Measurements from ENCODE around the gene CBFB.

Gene CBFB

DNA sequence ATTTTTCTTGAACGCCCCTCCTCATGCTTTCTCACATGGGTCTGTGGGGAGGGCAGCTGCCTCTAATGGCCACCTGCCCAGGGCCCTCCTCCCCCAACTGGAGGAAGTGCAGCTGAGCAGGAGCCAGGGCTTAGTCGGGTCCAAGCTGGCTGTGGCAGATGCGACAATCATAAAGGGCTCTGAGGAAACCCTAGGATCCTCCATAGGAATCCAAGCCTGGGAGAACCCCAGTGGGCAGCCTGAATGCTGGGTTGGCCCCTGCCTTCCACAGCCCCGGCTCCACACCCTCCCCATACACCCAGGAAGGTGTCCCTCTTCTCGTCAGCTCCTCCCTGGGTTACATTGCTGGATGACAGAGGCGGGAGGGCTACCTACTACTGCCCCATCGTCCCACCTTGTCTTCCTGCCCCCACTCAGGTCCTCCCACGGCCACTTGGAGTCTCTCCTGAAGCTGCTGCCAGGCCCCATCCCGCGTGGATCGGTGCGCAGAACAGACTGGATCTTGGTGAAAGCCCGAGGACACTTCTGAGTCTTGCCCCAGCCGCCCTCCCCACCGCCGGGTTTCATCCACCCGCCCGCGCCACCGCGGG, 15.6 kb upstream of the CBFB start:
- Mint-ChIP-seq H3K4me3 (peak overlapping the region; percentile 76), H3K27ac (peak overlapping the region; percentile 83), H3K4me1 (peaks cover 30% of the 10 kb centered on the region), H3K9me3 (no peaks in the 10 kb centered on the region), H3K36me3 (peaks cover 4% of the 10 kb centered on the region)
- DNase-seq (ENCODE audit: low spot score in 2 of 2), result no peak
- ATAC-seq, result peak; percentile 1

DNA sequence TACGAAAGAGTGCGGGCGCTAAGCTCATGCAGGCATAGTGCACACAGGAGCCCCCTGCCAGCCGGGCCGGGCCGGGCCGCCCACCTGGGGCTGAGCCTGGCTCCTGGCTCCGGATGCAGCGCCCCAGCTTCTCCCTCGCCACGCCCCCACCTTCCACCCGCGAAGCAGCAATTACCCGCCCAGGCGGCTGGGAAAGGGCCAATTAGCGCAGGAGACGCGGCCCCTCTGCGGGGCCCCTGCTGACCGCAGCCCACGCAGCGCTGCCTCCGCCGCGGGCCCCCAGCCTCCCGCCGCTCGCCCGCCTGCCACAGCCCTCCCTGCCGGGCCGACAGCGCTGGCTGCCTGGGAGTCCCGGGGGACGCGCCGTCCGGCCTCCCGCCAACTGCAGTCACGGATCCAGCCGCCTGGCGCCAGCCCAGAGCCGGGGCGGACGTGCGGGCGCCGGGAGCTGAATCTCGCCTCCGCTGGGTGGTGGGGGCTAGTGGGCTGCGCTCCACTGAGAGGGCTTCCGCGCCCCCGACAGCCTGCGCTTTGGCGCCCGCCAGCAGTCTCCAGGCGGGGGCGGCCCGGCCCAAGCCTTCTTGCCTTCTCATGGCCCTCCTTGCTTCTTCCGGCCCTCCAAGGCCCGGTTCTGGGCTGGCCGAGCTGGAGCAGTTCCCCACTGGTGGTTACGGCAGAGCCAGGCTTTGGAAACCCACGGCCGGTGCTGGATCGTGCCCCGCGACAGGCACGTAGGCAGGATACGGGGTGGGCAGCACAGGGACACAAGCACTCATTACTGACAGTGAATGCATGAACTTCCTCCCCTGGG, 14.9 kb upstream of the CBFB start:
- peak overlapping the region; percentile 76 for H3K4me3 Mint-ChIP-seq
- peaks cover 4% of the 10 kb centered on the region for H3K36me3 Mint-ChIP-seq
- DNase-seq (ENCODE audit: low spot score in 2 of 2) (peak; percentile 69 to 89), ATAC-seq (peak; percentile 72)
- H3K4me1 Mint-ChIP-seq, result peaks cover 30% of the 10 kb centered on the region
- peak overlapping the region; percentile 89 for H3K27ac Mint-ChIP-seq
- H3K9me3 Mint-ChIP-seq, result no peaks in the 10 kb centered on the region

DNA sequence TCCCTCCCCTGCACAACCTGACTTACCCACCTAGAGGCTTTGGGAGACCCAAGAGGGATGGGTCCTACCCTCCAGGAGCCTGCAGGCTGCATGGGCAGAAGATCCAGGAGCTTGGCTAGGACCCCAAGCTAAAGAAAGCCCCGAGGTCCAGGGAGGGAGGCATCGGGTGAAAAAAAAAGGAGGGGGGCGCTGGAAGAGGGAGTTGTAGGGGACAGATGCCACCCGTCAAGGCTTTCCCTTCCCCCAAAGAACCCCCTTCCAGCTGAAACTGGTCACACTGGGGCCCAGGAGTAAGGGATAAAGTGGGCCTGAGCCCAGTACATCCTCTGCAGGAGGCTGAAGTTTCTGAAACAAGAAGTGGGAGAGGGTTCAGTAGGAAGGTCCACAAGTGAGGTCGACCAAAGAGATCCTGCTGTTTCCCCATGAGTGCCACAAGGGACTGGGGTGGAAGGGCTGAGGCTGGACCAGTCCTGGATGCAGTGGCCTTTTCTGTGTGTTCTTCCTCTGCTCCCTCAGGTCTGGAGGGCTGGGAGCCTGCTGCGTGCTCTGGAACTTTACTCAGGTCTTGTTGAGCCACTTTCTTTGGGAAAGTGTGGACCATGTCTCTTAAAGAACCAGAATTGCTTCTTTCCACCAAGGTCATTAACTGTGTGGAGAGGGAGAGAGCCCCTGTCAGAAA, 14.2 kb upstream of the CBFB start:
- Mint-ChIP-seq H3K36me3 (peaks cover 4% of the 10 kb centered on the region), H3K27ac (peak overlapping the region; percentile 89), H3K4me1 (peaks cover 23% of the 10 kb centered on the region), H3K9me3 (no peaks in the 10 kb centered on the region), H3K4me3 (peak overlapping the region; percentile 76)
- DNase-seq (ENCODE audit: low spot score in 2 of 2) (no peak), ATAC-seq (no peak)

DNA sequence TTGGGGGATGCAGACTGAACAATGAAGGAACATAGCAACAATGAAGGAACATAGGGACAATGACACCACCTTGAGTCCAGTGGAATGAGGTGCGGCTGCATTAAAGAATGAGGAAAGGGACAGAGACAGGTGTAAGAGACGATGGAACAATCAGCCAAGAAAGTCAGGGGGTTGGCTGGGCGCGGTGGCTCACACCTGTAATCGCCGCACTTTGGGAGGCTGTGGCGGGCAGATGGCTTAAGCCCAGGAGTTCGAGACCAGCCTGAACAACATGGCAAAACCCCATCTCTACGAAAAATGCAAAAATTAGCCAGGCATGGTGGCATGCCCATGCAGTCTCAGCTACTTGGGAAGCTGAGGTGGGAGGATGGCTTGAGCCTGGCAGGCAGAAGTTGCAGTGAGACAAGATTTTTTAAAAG, 13.6 kb upstream of the CBFB start:
- no peaks in the 10 kb centered on the region for H3K9me3 Mint-ChIP-seq
- ATAC-seq (no peak), DNase-seq (ENCODE audit: low spot score in 2 of 2) (no peak)
- H3K4me3 Mint-ChIP-seq, result peak overlapping the region; percentile 76
- H3K36me3 Mint-ChIP-seq, result peaks cover 4% of the 10 kb centered on the region
- H3K4me1 Mint-ChIP-seq, result peaks cover 22% of the 10 kb centered on the region
- peak overlapping the region; percentile 89 for H3K27ac Mint-ChIP-seq

DNA sequence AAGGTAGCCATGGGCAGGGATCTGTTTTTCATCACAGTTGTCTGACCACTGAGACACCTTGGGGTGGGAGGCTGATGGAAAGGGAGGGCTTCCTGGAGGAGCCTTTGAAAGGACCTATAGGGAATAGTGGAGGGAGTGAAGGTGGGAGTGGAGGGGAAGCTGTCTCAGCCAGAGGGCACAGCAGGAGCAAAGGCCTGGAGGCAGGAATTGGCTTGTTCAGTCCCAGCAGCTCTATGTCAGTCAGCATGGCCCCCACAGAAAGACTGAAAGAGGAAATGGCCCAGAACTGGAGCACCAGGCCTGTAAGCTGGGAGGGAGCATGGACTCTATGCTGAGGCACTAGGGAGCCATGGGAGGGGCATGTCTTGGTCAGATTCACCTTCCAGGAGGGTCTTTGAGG, 12.8 kb upstream of the CBFB start:
- no peaks in the 10 kb centered on the region for H3K9me3 Mint-ChIP-seq
- H3K27ac Mint-ChIP-seq, result peak overlapping the region; percentile 59
- peaks cover 22% of the 10 kb centered on the region for H3K4me1 Mint-ChIP-seq
- no peak overlapping the region for H3K4me3 Mint-ChIP-seq
- no peak for DNase-seq (ENCODE audit: low spot score in 2 of 2)
- no peak for ATAC-seq
- H3K36me3 Mint-ChIP-seq, result peaks cover 4% of the 10 kb centered on the region

DNA sequence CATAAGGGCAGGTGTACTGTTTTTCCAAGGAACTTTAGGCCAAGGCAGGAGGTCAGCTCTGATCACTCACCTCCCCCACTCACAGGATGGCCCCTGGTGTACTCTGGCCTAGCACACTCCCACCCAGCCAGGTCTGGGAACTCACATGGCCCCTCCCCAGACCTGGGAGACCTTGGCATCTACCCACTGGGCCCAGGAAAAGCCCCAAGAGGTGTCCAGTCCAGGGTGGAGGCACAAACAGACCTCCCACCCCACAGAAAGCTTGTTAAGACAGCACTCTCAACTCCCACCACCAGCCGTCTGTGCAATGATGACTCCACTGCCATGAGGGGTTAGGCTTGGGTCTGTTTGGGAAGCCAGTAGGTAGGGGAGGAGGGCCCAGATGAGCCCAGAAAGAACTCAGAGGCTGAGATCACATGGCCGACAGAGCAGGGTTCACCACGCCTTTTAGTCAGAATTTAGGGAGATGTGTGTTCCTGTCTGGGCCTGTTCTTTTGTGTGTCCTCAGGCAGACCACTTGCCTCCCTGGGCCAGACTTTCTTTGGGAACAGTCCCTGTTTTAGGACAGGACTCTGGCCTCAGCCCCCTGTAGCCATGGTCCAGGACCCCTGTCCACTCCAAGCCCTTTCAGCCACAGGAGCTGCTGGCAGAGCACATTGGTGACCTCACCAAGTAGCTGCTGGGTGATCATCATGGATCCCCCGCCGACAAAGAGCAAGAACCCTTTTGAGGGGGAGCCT, 12.1 kb upstream of the CBFB start:
- DNase-seq (ENCODE audit: low spot score in 2 of 2) (no peak), ATAC-seq (no peak)
- Mint-ChIP-seq H3K4me1 (peaks cover 22% of the 10 kb centered on the region), H3K36me3 (peaks cover 4% of the 10 kb centered on the region), H3K4me3 (no peak overlapping the region), H3K9me3 (no peaks in the 10 kb centered on the region), H3K27ac (peak overlapping the region; percentile 59)

DNA sequence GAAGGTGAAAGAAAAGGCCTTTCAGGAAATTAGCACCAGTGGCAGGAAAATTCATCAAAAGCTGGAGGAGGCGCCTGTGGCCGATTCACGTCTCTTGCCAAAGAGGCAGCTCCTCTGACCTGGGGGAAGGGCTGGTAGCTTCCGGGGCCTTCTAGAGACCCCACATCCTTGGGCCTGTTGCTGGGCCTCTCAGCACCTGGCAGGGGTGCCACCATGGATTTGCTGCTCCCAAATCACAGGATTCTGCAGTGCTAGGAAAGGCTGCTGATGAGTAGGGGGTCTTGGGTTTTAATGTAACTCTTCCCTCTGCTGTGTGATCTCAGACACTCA, 11.6 kb upstream of the CBFB start:
- peaks cover 4% of the 10 kb centered on the region for H3K36me3 Mint-ChIP-seq
- no peaks in the 10 kb centered on the region for H3K9me3 Mint-ChIP-seq
- ATAC-seq (no peak), DNase-seq (ENCODE audit: low spot score in 2 of 2) (no peak)
- H3K4me1 Mint-ChIP-seq, result peaks cover 22% of the 10 kb centered on the region
- H3K4me3 Mint-ChIP-seq, result no peak overlapping the region
- H3K27ac Mint-ChIP-seq, result no peak overlapping the region

DNA sequence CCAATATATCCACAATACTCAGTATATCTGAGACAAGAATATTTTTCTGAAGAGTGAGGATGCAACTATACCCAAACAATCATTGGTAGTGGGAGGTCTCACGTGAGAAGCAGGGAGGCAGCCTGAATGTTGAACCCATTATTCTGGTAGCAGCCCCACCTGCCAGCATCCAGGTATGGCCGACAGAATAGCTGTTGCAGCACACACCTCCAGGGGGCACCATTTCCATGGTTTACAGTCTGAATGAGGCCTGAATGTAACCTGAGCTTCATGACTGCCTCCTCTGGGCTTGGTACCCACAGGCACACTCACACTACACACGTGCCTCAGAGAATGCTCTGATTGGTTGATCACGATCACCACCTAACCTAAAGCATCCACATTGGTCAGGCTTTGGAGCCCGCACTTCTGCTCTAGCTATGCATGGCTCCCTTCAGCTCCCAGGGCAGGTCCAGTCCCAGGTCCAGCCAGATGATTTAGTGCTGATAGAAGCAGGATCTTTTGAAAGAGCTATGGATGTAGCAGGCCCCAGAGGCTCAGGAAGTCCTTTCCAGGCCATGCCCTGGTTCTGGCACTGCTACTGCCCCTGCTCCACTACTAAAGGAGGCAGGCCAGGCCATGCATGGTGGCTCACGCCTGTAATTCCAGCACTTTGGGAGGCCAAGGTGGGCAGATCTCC, 11.0 kb upstream of the CBFB start:
- no peak overlapping the region for H3K27ac Mint-ChIP-seq
- H3K9me3 Mint-ChIP-seq, result no peaks in the 10 kb centered on the region
- peak; percentile 82 to 95 for DNase-seq (ENCODE audit: low spot score in 2 of 2)
- H3K4me3 Mint-ChIP-seq, result no peak overlapping the region
- peaks cover 21% of the 10 kb centered on the region for H3K4me1 Mint-ChIP-seq
- H3K36me3 Mint-ChIP-seq, result peaks cover 4% of the 10 kb centered on the region
- ATAC-seq, result peak; percentile 94

DNA sequence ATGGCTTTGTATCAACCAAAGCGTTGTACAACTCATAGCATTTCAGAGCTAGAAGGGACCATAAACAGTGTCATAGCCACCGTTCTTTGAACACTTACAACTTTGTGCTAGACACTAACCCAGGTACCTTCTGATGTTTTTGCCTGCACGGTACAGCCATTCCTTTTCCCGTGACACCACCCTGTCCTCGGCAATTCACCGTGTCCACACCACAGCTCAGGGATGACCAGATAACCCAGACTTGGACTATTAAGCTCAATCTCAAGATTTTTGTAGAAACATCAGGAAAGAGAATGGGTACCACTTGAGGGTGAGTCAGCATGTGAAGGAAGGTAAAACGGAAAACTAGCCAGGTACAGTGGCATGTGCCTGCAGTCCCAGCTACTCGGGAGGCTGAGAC, 9.8 kb upstream of the CBFB start:
- Mint-ChIP-seq H3K36me3 (peaks cover 4% of the 10 kb centered on the region), H3K9me3 (no peaks in the 10 kb centered on the region)

DNA sequence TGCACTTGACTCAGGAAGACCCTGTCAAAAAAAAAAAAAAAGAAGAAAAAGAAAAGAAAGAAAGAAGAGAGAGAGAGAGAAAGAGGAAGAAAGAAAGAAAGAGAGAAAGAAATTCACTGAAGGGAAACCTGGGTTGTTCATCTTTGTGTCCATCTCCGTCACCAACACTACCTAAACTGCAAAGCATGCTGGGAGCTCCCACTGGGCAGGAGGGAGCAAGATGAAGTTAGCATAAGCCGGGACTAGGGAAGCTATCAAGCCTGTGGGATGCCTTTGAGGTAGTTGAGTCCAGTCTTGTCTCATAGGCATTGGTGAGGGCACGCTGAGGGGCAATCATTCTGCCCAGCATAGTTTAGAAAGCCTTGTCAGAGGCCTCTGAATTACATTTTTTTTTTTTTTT, 7.6 kb upstream of the CBFB start:
- peaks cover 9% of the 10 kb centered on the region for H3K4me1 Mint-ChIP-seq
- no peaks in the 10 kb centered on the region for H3K9me3 Mint-ChIP-seq
- ATAC-seq (no peak), DNase-seq (ENCODE audit: low spot score in 2 of 2) (no peak)
- no peaks in the 10 kb centered on the region for H3K36me3 Mint-ChIP-seq
- peak overlapping the region; percentile 12 for H3K27ac Mint-ChIP-seq
- no peak overlapping the region for H3K4me3 Mint-ChIP-seq

More for the DNA sequence above, 9.8 kb upstream of the CBFB start:
- Mint-ChIP-seq H3K4me1 (peaks cover 20% of the 10 kb centered on the region), H3K27ac (no peak overlapping the region), H3K4me3 (no peak overlapping the region)
- DNase-seq (ENCODE audit: low spot score in 2 of 2), result no peak
- ATAC-seq, result no peak

DNA sequence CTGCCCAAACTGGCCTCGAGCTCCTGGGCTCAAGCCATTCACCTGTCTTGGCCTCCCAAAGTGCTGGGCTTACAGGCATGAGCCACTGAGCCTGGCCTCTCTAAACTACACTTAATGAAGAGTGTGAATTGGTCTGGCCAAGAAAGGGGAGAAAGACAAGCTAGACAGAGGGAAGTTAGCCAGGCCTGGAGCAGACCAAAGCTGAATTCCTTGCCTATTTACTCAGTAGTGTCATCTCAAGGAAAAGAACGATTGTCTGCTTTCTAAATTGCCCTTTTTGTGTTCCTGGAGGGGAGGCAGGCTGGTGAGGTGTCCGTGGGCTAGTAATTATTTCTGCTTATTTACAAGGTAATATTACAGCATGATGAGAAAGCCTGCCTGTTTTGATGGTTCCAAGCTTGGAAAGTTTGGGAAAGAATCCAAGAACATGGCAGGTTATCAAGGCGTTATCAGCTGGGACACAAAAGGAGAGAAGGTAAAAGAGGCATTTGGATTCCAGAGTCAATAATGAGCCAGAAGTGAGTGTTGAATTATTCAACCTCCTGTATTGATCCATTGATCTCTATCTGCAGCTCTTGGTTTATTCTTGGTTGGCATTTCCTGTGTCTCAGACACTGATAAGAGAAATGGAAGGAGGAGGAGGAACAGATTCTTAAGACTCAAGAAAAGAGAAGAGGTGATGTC, 6.3 kb upstream of the CBFB start:
- H3K36me3 Mint-ChIP-seq, result no peaks in the 10 kb centered on the region
- no peak overlapping the region for H3K27ac Mint-ChIP-seq
- H3K9me3 Mint-ChIP-seq, result no peaks in the 10 kb centered on the region
- ATAC-seq (no peak), DNase-seq (ENCODE audit: low spot score in 2 of 2) (no peak)
- no peak overlapping the region for H3K4me3 Mint-ChIP-seq
- peaks cover 6% of the 10 kb centered on the region for H3K4me1 Mint-ChIP-seq

DNA sequence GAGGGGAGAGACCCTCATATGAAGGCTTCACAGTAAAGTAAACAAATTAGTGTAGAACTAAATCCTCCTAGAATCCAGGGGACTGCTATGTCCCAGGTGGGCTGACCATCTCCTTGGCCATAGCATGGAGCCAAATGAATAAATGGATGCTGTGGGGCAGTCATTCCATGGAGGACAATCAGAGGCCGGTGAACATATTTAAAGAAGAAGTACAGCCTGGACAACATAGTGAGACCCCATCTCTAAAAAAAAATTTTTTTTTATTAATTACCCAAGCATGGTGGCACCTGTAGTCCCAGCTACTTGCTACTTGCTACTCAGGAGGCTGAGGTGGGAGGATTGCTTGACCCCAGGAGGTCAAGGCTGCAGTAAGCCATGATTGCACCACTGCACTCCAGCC, 5.3 kb upstream of the CBFB start:
- H3K4me3 Mint-ChIP-seq, result no peak overlapping the region
- H3K27ac Mint-ChIP-seq, result peak overlapping the region; percentile 51
- DNase-seq (ENCODE audit: low spot score in 2 of 2), result no peak
- no peak for ATAC-seq
- H3K36me3 Mint-ChIP-seq, result no peaks in the 10 kb centered on the region
- H3K9me3 Mint-ChIP-seq, result no peaks in the 10 kb centered on the region
- H3K4me1 Mint-ChIP-seq, result peaks cover 6% of the 10 kb centered on the region

DNA sequence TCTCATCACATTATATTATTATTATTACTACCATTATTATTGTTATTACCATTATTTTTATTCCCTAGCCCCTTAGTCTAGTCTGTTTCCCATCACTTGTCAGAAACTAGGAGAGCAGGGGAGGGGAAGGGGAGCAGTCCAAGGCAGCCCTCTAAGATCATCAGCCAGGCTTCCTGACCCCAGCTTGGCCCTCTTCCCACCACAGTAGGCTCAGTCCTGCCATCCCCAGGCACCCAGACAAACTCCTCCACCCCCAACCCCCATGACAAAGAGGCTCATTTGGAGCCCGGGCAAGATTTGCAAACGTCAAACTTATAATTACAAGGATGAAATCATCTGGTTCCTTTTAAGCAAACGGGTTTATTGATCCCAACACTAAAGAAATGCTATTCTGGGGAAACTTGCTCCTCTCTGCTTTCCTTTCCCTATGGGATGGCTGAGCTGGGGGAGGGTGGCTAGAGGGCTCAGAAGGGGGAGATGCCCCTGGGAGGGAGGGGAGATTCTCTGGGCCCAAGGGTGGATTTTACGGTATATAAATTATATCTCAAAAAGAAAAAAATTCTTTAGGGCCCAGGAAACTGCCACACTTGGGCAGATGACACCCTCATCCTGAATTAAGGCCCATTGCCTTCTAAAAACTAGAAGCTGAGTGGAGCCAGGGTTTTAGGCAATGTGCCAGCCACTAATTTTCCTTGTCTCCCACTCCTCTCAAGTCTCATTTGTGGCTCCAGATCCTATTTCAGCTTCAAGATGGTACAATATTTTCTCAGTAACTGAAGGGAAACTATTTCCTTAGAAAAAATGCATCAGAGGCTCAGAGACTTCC, 4.4 kb upstream of the CBFB start:
- H3K27ac Mint-ChIP-seq, result peak overlapping the region; percentile 51
- H3K4me1 Mint-ChIP-seq, result peaks cover 6% of the 10 kb centered on the region
- H3K9me3 Mint-ChIP-seq, result no peaks in the 10 kb centered on the region
- H3K4me3 Mint-ChIP-seq, result no peak overlapping the region
- peaks cover under 1% of the 10 kb centered on the region for H3K36me3 Mint-ChIP-seq
- no peak for ATAC-seq
- no peak for DNase-seq (ENCODE audit: low spot score in 2 of 2)

DNA sequence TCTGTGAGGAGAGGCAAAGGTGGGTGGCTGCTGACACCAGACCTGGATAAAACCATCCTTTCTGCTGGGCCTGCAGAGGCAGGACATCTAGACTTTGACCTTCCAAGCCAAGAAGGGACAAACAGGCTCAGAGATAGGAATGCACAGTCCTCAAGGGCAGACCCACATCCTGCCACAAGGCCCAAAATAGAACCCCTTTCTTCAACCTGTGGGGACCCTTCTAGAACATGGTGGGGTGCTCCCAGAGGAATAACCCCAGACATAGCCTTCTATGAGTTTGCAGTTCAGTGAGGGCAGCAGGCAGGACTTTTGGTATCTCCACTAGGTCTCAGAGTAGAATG, 3.8 kb upstream of the CBFB start:
- ATAC-seq (no peak), DNase-seq (ENCODE audit: low spot score in 2 of 2) (no peak)
- H3K4me3 Mint-ChIP-seq, result no peak overlapping the region
- H3K9me3 Mint-ChIP-seq, result no peaks in the 10 kb centered on the region
- peaks cover 7% of the 10 kb centered on the region for H3K36me3 Mint-ChIP-seq
- H3K27ac Mint-ChIP-seq, result no peak overlapping the region
- H3K4me1 Mint-ChIP-seq, result peaks cover 6% of the 10 kb centered on the region
